Esophagus (tissue), 2 donors: ENCODE measurements around the gene NAGPA. TPM values are rescaled to one million over a fixed set of nuclear protein-coding genes. Genes with fewer than 3 reads are reported as not detected.

ENCODE experiments used
- H3K27ac ChIP-seq, 2 donors: one replicate each; pipeline ENCODE4 v1.5.1; 2013; ENCODE audit warnings: low read depth in 2 of 2, mild to moderate bottlenecking in 2 of 2, inconsistent platforms in 1 of 2, low read length in 1 of 2, moderate library complexity in 1 of 2
- H3K27me3 ChIP-seq, 2 donors: one replicate each; pipeline ENCODE4 v1.6.1; 2013; ENCODE audit warnings: low read length in 2 of 2, control low read depth in 1 of 2, mild to moderate bottlenecking in 1 of 2; ENCODE audit not compliant: insufficient read depth in 2 of 2, control insufficient read depth in 1 of 2
- H3K36me3 ChIP-seq, 2 donors: one replicate each; pipeline ENCODE4 v1.6.1; 2013; ENCODE audit warnings: low read length in 1 of 2; ENCODE audit not compliant: control insufficient read depth in 2 of 2, insufficient read depth in 2 of 2
- H3K4me1 ChIP-seq, 2 donors: one replicate each; pipeline ENCODE4 v1.6.1; 2013; ENCODE audit warnings: low read length in 1 of 2; ENCODE audit not compliant: control insufficient read depth in 2 of 2, insufficient read depth in 2 of 2
- H3K4me3 ChIP-seq, 2 donors: one replicate each; pipeline ENCODE4 v1.5.1; 2013; ENCODE audit warnings: low read length in 2 of 2, mild to moderate bottlenecking in 2 of 2, low read depth in 1 of 2, moderate library complexity in 1 of 2
- H3K9me3 ChIP-seq, 2 donors: one replicate each; pipeline ENCODE4 v1.6.1; 2013; ENCODE audit warnings: mild to moderate bottlenecking in 2 of 2, low read depth in 1 of 2, low read length in 1 of 2, moderate library complexity in 1 of 2; ENCODE audit not compliant: control insufficient read depth in 2 of 2, insufficient read depth in 1 of 2
- WGBS, 2 donors: extraction: QIAGEN DNeasy Blood & Tissue Kit; methylation state at CpG; one replicate each; pipeline ENCODE4 v1.1.7; 2013; 5-methylcytosine and 5-hydroxymethylcytosine counted together
- polyA plus RNA-seq, 2 donors: library from polyadenylated mRNA; stranded (reverse); fragments of 200-250 nt; gene quantifications; one replicate each; pipeline ENCODE4 v1.2.3, GENCODE V29; 2013
- donor health status: healthy with polysubstance abuse.
- donor health status: Bipolar disorder and iron deficiency.

The NAGPA gene
- polyA plus RNA-seq, 2 donors, result 5.5 to 9.6 TPM

GRCh38 chr16:4987250-4987579 lies 46.5 kb downstream of the NAGPA start:
- 2 to 6% methylated on average over 10 of the region's 10 CpGs for WGBS, 2 donors
- Histone ChIP-seq H3K4me3 (no peak overlapping the region), H3K27ac (no peak overlapping the region)

GRCh38 chr16:4984174-4984990 lies 49.4 kb downstream of the NAGPA start:
- H3K4me1 ChIP-seq, result peaks cover 0 to 9% of the 10 kb centered on the region in 2 donors
- WGBS, 2 donors, result 66 to 72% methylated on average over 5 of the region's 5 CpGs
- H3K27ac ChIP-seq, result no peak overlapping the region

More at GRCh38 chr16:4987250-4987579, 46.5 kb downstream of the NAGPA start:
- H3K36me3 ChIP-seq, result no peaks in the 10 kb centered on the region
- peaks cover 0 to 9% of the 10 kb centered on the region in 2 donors for H3K4me1 ChIP-seq
- H3K27me3 ChIP-seq, result peaks cover 0 to 14% of the 10 kb centered on the region in 2 donors
- no peaks in the 10 kb centered on the region for H3K9me3 ChIP-seq

DNA sequence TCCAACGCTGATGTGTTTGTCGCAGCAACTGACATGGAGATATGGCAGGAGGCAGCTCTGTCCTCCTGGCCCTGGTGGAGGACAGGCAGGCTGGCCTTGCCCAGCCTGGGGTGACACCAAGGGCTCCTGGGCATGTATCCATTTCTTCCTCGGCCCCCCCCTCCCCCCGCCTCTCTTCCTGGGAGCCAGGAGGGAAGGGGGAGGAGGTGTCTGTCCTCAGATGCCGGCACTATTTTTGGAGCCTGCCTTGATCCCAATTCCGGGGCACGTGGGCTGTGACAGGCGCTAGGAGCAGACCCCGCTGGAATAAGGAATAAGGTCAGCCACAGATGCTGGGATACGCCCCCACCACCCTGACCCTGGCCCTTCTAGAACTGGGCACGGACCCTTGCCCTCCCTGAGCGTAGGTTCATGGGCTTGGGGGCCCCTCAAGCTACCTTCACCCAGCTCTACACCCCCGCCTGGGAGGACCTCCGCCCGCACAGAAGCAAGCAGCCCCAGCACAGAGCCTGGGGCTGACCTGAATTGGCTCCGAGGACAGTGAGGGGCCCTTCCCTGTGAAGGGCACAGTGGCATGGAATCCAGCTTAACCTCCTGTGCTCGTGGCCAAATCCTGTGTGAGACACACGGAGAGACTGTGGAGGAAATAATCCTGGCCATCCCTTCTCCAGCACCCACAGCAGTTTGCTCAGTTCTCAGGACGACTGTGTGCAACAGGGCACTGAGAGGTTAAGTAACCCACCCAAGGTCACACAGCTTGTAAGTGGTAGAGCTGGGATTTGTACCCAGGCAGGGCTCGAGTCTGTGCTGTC lies 51.5 kb downstream of the NAGPA start:
- H3K27ac ChIP-seq, result no peak overlapping the region
- no peak overlapping the region for H3K4me3 ChIP-seq
- H3K4me1 ChIP-seq, result peaks cover 0 to under 1% of the 10 kb centered on the region in 2 donors
- no peaks in the 10 kb centered on the region for H3K9me3 ChIP-seq
- 52 to 53% methylated on average over 19 to 20 of the region's 20 CpGs for WGBS, 2 donors
- H3K27me3 ChIP-seq, result peaks cover 0 to 4% of the 10 kb centered on the region in 2 donors
- H3K36me3 ChIP-seq, result no peaks in the 10 kb centered on the region

More at GRCh38 chr16:4984174-4984990, 49.4 kb downstream of the NAGPA start:
- H3K36me3 ChIP-seq, result no peaks in the 10 kb centered on the region
- H3K27me3 ChIP-seq, result peaks cover 0 to 14% of the 10 kb centered on the region in 2 donors
- no peaks in the 10 kb centered on the region for H3K9me3 ChIP-seq
- no peak overlapping the region for H3K4me3 ChIP-seq

DNA sequence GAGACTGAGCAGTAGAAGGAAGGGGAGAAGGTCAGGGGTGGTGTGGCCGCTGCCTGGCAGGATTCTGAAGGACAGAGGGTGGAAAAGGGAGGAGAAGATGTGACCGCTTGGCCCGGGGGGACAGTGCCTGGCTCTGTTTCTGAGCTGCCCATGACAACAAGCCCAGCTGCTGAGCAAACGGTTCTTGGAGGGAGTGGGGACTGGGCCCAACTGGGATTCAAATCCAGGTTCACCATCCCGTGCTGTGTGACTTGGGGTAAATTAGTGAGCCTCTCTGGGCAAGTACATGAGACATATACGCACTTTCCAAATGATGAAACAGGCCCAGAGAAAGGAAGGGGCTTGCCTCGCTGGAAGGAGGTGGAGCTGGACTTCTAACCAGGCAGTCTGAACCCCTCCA lies 52.3 kb downstream of the NAGPA start:
- no peak overlapping the region for H3K27ac ChIP-seq
- H3K27me3 ChIP-seq, result peaks cover 0 to 4% of the 10 kb centered on the region in 2 donors
- H3K4me1 ChIP-seq, result no peaks in the 10 kb centered on the region
- no peaks in the 10 kb centered on the region for H3K36me3 ChIP-seq
- H3K9me3 ChIP-seq, result no peaks in the 10 kb centered on the region
- H3K4me3 ChIP-seq, result no peak overlapping the region
- 75 to 77% methylated on average over 7 of the region's 7 CpGs for WGBS, 2 donors

DNA sequence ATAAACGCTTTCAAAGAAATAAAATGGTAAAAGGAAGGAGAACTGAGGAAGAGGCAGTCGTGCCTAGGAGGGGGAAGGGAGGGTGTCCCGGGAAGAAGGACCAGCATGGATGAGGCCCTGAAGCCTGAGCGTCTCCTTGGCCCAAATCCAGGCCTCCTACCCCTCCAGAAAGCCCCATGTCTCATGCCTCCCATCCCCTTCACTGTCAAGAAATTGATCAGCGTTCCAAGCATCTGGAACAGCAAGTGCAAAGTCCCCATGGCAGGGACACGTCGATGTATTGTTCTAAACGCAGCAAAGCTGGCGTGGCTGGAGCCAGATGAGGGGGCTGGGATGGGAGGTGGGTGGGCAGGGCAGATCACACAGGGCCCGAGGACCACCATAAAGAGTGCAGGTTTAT lies 53.0 kb downstream of the NAGPA start:
- no peaks in the 10 kb centered on the region for H3K4me1 ChIP-seq
- peaks cover 0 to 4% of the 10 kb centered on the region in 2 donors for H3K27me3 ChIP-seq
- no peak overlapping the region for H3K4me3 ChIP-seq
- no peaks in the 10 kb centered on the region for H3K36me3 ChIP-seq
- H3K9me3 ChIP-seq, result no peaks in the 10 kb centered on the region
- 61 to 65% methylated on average over 10 of the region's 10 CpGs for WGBS, 2 donors
- no peak overlapping the region for H3K27ac ChIP-seq

- H3K36me3 ChIP-seq, result no peaks in the 10 kb centered on the region
- H3K4me1 ChIP-seq, result no peaks in the 10 kb centered on the region
- 65 to 77% methylated on average over 25 of the region's 25 CpGs for WGBS, 2 donors
- no peaks in the 10 kb centered on the region for H3K9me3 ChIP-seq
- H3K4me3 ChIP-seq, result no peak overlapping the region
- peaks cover 0 to 4% of the 10 kb centered on the region in 2 donors for H3K27me3 ChIP-seq
- H3K27ac ChIP-seq, result no peak overlapping the region
These were observed 53.7 kb downstream of the NAGPA start for GRCh38 chr16:4979736-4980660.

- Histone ChIP-seq H3K27me3 (peaks cover 0 to 4% of the 10 kb centered on the region in 2 donors), H3K36me3 (no peaks in the 10 kb centered on the region), H3K4me1 (no peaks in the 10 kb centered on the region), H3K9me3 (no peaks in the 10 kb centered on the region), H3K27ac (no peak overlapping the region), H3K4me3 (no peak overlapping the region)
- WGBS, 2 donors, result 80 to 84% methylated on average over 7 of the region's 7 CpGs
These were observed 54.6 kb downstream of the NAGPA start for GRCh38 chr16:4979164-4979563.

- H3K4me1 ChIP-seq, result no peaks in the 10 kb centered on the region
- no peaks in the 10 kb centered on the region for H3K27me3 ChIP-seq
- 60 to 81% methylated on average over 5 of the region's 5 CpGs for WGBS, 2 donors
- H3K36me3 ChIP-seq, result no peaks in the 10 kb centered on the region
- H3K9me3 ChIP-seq, result peaks cover 0 to 2% of the 10 kb centered on the region in 2 donors
- H3K27ac ChIP-seq, result no peak overlapping the region
- H3K4me3 ChIP-seq, result no peak overlapping the region
These were observed 57.1 kb downstream of the NAGPA start for GRCh38 chr16:4976611-4977145.

DNA sequence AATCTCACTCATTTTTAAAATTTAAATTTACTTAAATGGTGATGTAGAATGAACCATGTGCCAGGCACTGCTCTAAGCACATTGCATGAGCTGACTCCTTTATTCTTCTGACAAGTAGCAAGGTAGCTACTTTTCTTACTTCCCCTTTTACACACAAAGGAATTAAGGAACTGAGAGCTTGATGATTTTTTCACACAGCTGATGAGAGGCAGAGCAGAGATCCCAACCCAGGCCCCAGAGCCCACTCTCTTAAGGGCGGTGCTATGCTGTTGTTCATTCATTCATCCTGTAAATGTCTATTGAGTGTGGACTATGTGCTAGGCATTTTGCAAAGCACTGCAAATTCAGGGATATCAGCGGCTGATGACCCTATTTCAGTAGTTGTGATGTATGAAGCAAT lies 57.7 kb downstream of the NAGPA start:
- Histone ChIP-seq H3K4me3 (no peak overlapping the region), H3K4me1 (no peaks in the 10 kb centered on the region), H3K36me3 (no peaks in the 10 kb centered on the region), H3K27ac (no peak overlapping the region), H3K27me3 (no peaks in the 10 kb centered on the region), H3K9me3 (peaks cover 0 to 2% of the 10 kb centered on the region in 2 donors)
- WGBS, 2 donors, result 89 to 90% methylated on average over 2 of the region's 2 CpGs
